DND-41 (cell line): Measurements from ENCODE around the gene DYDC1.

Experiments used
- EZH2 ChIP-seq: IDR thresholded peaks from 3 replicates; pipeline ENCODE4 v1.6.1; 2012; ENCODE audit warnings: borderline replicate concordance, low read depth, mild to moderate bottlenecking, moderate library complexity, low read length, inconsistent platforms; ENCODE audit not compliant: severe bottlenecking
- TF ChIP-seq, protein P1 (sequence below): IDR thresholded peaks from 2 replicates; pipeline ENCODE4 v1.5.1; 2012; ENCODE audit warnings: borderline replicate concordance, low read length, moderate library complexity, mild to moderate bottlenecking; ENCODE audit not compliant: poor library complexity, severe bottlenecking; ENCODE audit errors: extremely low read depth

DNA sequence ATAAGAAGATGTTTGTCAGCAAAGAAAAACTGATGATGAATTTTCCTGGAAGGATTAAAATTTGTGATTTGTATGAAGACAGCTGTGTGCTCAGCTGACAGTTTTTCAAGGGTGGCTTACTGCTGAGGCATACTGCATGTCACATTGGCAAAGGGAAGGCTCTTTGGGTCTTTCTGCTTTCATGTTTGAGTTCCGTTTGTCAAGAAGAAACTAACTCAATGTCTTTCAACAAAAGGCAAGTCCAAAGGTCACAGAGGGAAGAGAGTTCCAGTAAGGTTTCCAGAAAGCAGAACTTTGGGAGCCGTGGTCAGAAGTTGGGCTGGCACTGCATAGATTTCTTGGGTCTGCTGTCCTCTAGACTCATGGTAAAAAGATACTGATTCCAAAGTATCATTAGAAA is 16.9 kb upstream of the DYDC1 start:
- TF ChIP-seq, protein P1, sequence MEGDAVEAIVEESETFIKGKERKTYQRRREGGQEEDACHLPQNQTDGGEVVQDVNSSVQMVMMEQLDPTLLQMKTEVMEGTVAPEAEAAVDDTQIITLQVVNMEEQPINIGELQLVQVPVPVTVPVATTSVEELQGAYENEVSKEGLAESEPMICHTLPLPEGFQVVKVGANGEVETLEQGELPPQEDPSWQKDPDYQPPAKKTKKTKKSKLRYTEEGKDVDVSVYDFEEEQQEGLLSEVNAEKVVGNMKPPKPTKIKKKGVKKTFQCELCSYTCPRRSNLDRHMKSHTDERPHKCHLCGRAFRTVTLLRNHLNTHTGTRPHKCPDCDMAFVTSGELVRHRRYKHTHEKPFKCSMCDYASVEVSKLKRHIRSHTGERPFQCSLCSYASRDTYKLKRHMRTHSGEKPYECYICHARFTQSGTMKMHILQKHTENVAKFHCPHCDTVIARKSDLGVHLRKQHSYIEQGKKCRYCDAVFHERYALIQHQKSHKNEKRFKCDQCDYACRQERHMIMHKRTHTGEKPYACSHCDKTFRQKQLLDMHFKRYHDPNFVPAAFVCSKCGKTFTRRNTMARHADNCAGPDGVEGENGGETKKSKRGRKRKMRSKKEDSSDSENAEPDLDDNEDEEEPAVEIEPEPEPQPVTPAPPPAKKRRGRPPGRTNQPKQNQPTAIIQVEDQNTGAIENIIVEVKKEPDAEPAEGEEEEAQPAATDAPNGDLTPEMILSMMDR = no peak
- no peak for TF ChIP-seq EZH2
